CD4-positive, alpha-beta memory T cell (primary cell): ENCODE measurements around the gene ZHX3. TPM values are rescaled to one million over a fixed set of nuclear protein-coding genes. Genes with fewer than 3 reads are reported as not detected.
A peak's percentile ranks its signal among the peaks of the same experiment; 100 is the strongest.

Experiments used
- CTCF ChIA-PET: fragments of 350-600 bp; sonication (Branson Sonifier 250); formaldehyde crosslinking; loops from one replicate; lab custom pipeline; 2021; ENCODE audit warnings: inconsistent platforms; ENCODE audit not compliant: partially characterized antibody; lab: Charles Lee
- POLR2A ChIA-PET: fragments of 350-600 bp; sonication (Branson Sonifier 250); formaldehyde crosslinking; loops from one replicate; lab custom pipeline; 2021; ENCODE audit not compliant: partially characterized antibody; lab: Charles Lee
- DNase-seq, 5 donors: peaks; one replicate each; pipeline versions ENCODE4 v3.0.0 to v3.0.0-alpha.2; 2020 to 2022; ENCODE audit warnings: mixed read lengths in 1 of 5
- H3K27ac ChIP-seq: one replicate; pipeline ENCODE4 v1.7.0; 2013; ENCODE audit warnings: low read depth, low read length
- H3K27me3 ChIP-seq: 2 replicates; pipeline ENCODE4 v1.7.0; 2013; ENCODE audit warnings: mild to moderate bottlenecking, low read length, moderate library complexity; ENCODE audit not compliant: insufficient read depth
- H3K36me3 ChIP-seq: 2 replicates; pipeline ENCODE4 v1.7.0; 2013; ENCODE audit warnings: mild to moderate bottlenecking, low read length, moderate library complexity; ENCODE audit not compliant: insufficient read depth
- H3K4me1 ChIP-seq: 2 replicates; pipeline ENCODE4 v1.7.0; 2013; ENCODE audit warnings: mild to moderate bottlenecking, low read length, moderate library complexity; ENCODE audit not compliant: insufficient read depth
- H3K4me3 ChIP-seq, 2 donors: one replicate each; pipeline ENCODE4 v1.7.0; 2013; ENCODE audit warnings: low read length in 2 of 2, mild to moderate bottlenecking in 1 of 2
- H3K9me3 ChIP-seq, 2 donors: one replicate each; pipeline ENCODE4 v1.7.0; 2013; ENCODE audit warnings: low read length in 2 of 2, control low read depth in 1 of 2; ENCODE audit not compliant: control insufficient read depth in 1 of 2
- H3K27ac Mint-ChIP-seq, 7 donors: one replicate each; pipeline ENCODE4 v1.8.0; 2020 to 2021; ENCODE audit warnings: mixed read lengths in 7 of 7, mild to moderate bottlenecking in 6 of 7, inconsistent platforms in 3 of 7, moderate library complexity in 3 of 7
- H3K27me3 Mint-ChIP-seq, 2 donors: one replicate each; pipeline ENCODE4 v1.8.0; 2020 to 2021; ENCODE audit warnings: mixed read lengths in 2 of 2
- H3K36me3 Mint-ChIP-seq, 2 donors: one replicate each; pipeline ENCODE4 v1.8.0; 2020 to 2021; ENCODE audit warnings: mixed read lengths in 2 of 2, inconsistent platforms in 1 of 2, mild to moderate bottlenecking in 1 of 2
- H3K4me1 Mint-ChIP-seq, 4 donors: one replicate each; pipeline ENCODE4 v1.8.0; 2020 to 2021; ENCODE audit warnings: mixed read lengths in 4 of 4, mild to moderate bottlenecking in 1 of 4
- H3K4me3 Mint-ChIP-seq, 8 donors: one replicate each; pipeline ENCODE4 v1.8.0; 2020 to 2021; ENCODE audit warnings: mixed read lengths in 8 of 8, mild to moderate bottlenecking in 7 of 8, moderate library complexity in 6 of 8, inconsistent platforms in 3 of 8
- H3K9me3 Mint-ChIP-seq, 8 donors: one replicate each; pipeline ENCODE4 v1.8.0; 2020 to 2021; ENCODE audit warnings: mixed read lengths in 8 of 8, mild to moderate bottlenecking in 5 of 8, inconsistent platforms in 3 of 8, moderate library complexity in 1 of 8
- intact Hi-C: fragments of 100-400 bp; cut with micrococcal nuclease; formaldehyde crosslinking; loops from one replicate; pipeline ENCODE4 v1.15.1; 2023
- polyA plus RNA-seq, 2 donors: library from polyadenylated mRNA; unstranded; fragments of 300-500 nt; fragmentation: Illumina TruSeq; gene quantifications; one replicate each; pipeline ENCODE4 v1.2.3, GENCODE V29; 2021
- total RNA-seq, 2 experiments: library from RNA; stranded (reverse); gene quantifications; one replicate each; pipeline ENCODE4 v1.2.3, GENCODE V29; 2021

The ZHX3 gene
- total and polyA plus RNA-seq, 4 experiments from 2014 or later, result 2.4 to 6.3 (median 5.5) TPM

GRCh38 chr20:41224281-41224680 is 93.2 kb downstream of the ZHX3 start:
- no peaks in the 10 kb centered on the region for H3K9me3 Mint-ChIP-seq
- intact Hi-C loops, result no loop called here
- H3K4me1 ChIP-seq, result no peaks in the 10 kb centered on the region
- no peaks in the 10 kb centered on the region for H3K9me3 ChIP-seq
- no peak overlapping the region for H3K27ac ChIP-seq
- H3K4me1 Mint-ChIP-seq, result peaks cover 0 to 2% (median 0%) of the 10 kb centered on the region in 4 donors
- no peaks in the 10 kb centered on the region for H3K36me3 Mint-ChIP-seq
- H3K4me3 ChIP-seq, result no peak overlapping the region
- H3K27me3 Mint-ChIP-seq, result no peaks in the 10 kb centered on the region
- H3K4me3 Mint-ChIP-seq, result no peak overlapping the region
- no peaks in the 10 kb centered on the region for H3K27me3 ChIP-seq
- CTCF ChIA-PET, result interaction anchor here (0.9 to 5.1 kb wide), 7 partner anchors 9 to 255 kb away, joined by 3 to 42 read pairs (median 4); no protein-coding TSS in a partner anchor
- no peak for DNase-seq
- no peaks in the 10 kb centered on the region for H3K36me3 ChIP-seq
- POLR2A ChIA-PET, result interaction anchor here (1.1 to 1.6 kb wide), 2 partner anchors 66 to 87 kb away, joined by 3 read pairs; partner anchors contain the start of gene PLCG1
- H3K27ac Mint-ChIP-seq, result no peak overlapping the region

DNA sequence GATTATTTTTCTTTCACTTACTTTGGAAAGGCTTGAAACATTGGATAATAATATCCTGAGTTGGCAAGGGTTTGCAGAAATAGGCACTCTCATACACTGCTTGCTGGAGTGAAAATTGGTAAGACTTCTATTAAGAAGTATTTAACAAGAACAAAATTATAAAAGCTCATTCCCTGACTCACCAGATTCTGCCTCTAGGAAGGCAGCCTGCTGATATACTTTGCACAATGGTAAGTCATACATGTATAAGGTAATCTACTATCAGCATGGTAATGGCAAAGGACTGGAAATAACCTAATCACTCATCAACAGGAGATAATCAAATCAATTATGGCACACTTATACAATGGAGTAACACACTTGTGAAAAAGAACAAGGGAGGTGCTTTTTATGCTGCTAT is 94.4 kb downstream of the ZHX3 start:
- ChIA-PET POLR2A (interaction anchor here (0.6 kb wide), 1 partner anchor 238 kb away, joined by 3 read pairs; no protein-coding TSS in a partner anchor), CTCF (interaction anchor here (1.3 to 5.1 kb wide), 3 partner anchors 10 to 119 kb away, joined by 3 to 42 read pairs (median 20); no protein-coding TSS in a partner anchor)
- intact Hi-C loops, result no loop called here
- Histone ChIP-seq H3K27me3 (no peaks in the 10 kb centered on the region), H3K27ac (no peak overlapping the region), H3K36me3 (no peaks in the 10 kb centered on the region), H3K4me1 (no peaks in the 10 kb centered on the region), H3K9me3 (no peaks in the 10 kb centered on the region), H3K4me3 (no peak overlapping the region)
- Mint-ChIP-seq H3K27ac (no peak overlapping the region), H3K27me3 (no peaks in the 10 kb centered on the region), H3K36me3 (no peaks in the 10 kb centered on the region), H3K4me3 (no peak overlapping the region), H3K4me1 (no peaks in the 10 kb centered on the region), H3K9me3 (no peaks in the 10 kb centered on the region)
- DNase-seq, result no peak

DNA sequence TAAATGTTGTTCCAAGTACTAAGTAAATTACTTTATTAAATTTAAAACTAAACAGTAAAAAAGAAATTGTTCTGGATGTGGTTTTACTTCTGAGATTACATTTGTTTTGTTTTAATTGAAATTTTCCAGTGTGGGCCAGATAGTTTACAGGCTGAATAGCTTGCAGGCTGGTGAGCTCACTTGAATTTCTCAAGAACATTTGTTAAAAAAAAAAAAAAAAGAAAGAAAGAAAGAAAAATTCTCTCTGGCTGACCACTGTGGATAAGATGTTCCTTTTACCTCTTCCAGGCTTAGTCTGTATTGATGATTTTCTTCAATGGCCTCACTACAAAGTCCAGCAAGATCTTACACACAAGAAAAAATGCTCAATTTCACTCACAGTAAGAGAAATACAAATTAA is 94.8 kb downstream of the ZHX3 start:
- intact Hi-C loops, result no loop called here
- H3K27ac ChIP-seq, result no peak overlapping the region
- no peaks in the 10 kb centered on the region for H3K27me3 ChIP-seq
- H3K9me3 ChIP-seq, result no peaks in the 10 kb centered on the region
- Mint-ChIP-seq H3K4me3 (no peak overlapping the region), H3K27me3 (no peaks in the 10 kb centered on the region), H3K27ac (no peak overlapping the region), H3K4me1 (no peaks in the 10 kb centered on the region), H3K9me3 (no peaks in the 10 kb centered on the region), H3K36me3 (no peaks in the 10 kb centered on the region)
- DNase-seq, result no peak
- H3K4me3 ChIP-seq, result no peak overlapping the region
- ChIA-PET POLR2A (no interaction called here), CTCF (interaction anchor here (1.3 to 5.1 kb wide), 3 partner anchors 11 to 119 kb away, joined by 3 to 42 read pairs (median 20); no protein-coding TSS in a partner anchor)
- H3K36me3 ChIP-seq, result no peaks in the 10 kb centered on the region
- no peaks in the 10 kb centered on the region for H3K4me1 ChIP-seq

DNA sequence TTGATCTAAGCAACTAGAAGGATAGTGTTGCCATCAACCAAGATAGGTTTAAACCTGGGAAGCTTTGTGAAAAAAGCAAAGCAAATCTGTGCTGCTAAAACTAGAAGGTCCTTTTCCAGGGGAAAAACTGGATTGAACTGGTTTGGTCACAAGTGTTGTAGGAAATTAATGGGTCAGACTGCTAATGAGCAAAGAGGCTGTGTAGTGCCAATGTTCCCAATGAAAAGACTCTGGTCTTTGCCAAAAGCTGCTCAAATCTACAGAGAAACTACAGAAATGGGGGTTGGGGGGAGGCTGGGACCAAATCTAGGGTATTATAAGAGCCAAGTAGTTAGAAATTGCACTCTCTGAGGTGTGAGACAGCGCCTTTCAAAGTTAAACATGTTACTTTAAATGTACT is 95.2 kb downstream of the ZHX3 start:
- Mint-ChIP-seq H3K4me1 (no peaks in the 10 kb centered on the region), H3K4me3 (no peak overlapping the region), H3K27ac (no peak overlapping the region), H3K9me3 (no peaks in the 10 kb centered on the region), H3K36me3 (no peaks in the 10 kb centered on the region), H3K27me3 (no peaks in the 10 kb centered on the region)
- Histone ChIP-seq H3K4me1 (no peaks in the 10 kb centered on the region), H3K27ac (no peak overlapping the region), H3K36me3 (no peaks in the 10 kb centered on the region), H3K27me3 (no peaks in the 10 kb centered on the region), H3K9me3 (no peaks in the 10 kb centered on the region), H3K4me3 (no peak overlapping the region)
- intact Hi-C loops, result no loop called here
- DNase-seq, result no peak
- POLR2A ChIA-PET, result no interaction called here
- CTCF ChIA-PET, result interaction anchor here (0.6 to 1.3 kb wide), 2 partner anchors 33 to 119 kb away, joined by 3 read pairs; no protein-coding TSS in a partner anchor

- ChIA-PET CTCF (interaction anchor here (0.6 kb wide), 1 partner anchor 32 kb away, joined by 3 read pairs; no protein-coding TSS in a partner anchor), POLR2A (no interaction called here)
- no peak for DNase-seq
- no peak overlapping the region for H3K4me3 ChIP-seq
- H3K4me3 Mint-ChIP-seq, result no peak overlapping the region
- H3K27me3 Mint-ChIP-seq, result no peaks in the 10 kb centered on the region
- no peaks in the 10 kb centered on the region for H3K27me3 ChIP-seq
- H3K9me3 Mint-ChIP-seq, result no peaks in the 10 kb centered on the region
- H3K36me3 Mint-ChIP-seq, result no peaks in the 10 kb centered on the region
- no peaks in the 10 kb centered on the region for H3K36me3 ChIP-seq
- H3K4me1 Mint-ChIP-seq, result no peaks in the 10 kb centered on the region
- H3K4me1 ChIP-seq, result no peaks in the 10 kb centered on the region
- H3K9me3 ChIP-seq, result no peaks in the 10 kb centered on the region
- intact Hi-C loops, result no loop called here
- no peak overlapping the region for H3K27ac ChIP-seq
- H3K27ac Mint-ChIP-seq, result peak overlapping the region in 1 of 7 donors; percentile 60
These were observed 95.8 kb downstream of the ZHX3 start for GRCh38 chr20:41221614-41222218.

- intact Hi-C loops, result no loop called here
- no peaks in the 10 kb centered on the region for H3K27me3 Mint-ChIP-seq
These were observed 97.7 kb downstream of the ZHX3 start for GRCh38 chr20:41219824-41220223.

DNA sequence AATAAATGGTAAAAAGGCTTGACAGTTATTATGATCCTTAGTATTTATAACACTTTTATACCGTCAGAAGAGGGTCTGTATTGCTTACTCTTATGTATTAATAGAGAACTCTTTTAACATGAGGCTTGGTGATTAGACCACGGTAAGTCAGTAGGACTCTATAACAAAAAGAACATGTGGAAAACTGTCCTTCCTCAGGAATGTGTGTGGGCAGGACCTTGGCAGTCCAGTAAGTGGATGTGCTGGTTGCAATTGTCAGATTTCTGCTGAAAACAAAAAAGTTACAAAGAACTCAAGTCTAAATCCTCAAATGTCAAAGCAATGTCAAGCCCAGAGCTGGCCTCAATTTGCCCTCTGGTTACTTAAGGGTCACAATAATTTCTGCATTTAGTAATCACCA is 99.1 kb downstream of the ZHX3 start:
- Histone ChIP-seq H3K4me3 (no peak overlapping the region), H3K27ac (no peak overlapping the region), H3K4me1 (no peaks in the 10 kb centered on the region), H3K27me3 (no peaks in the 10 kb centered on the region), H3K36me3 (no peaks in the 10 kb centered on the region), H3K9me3 (no peaks in the 10 kb centered on the region)
- no peaks in the 10 kb centered on the region for H3K4me1 Mint-ChIP-seq
- intact Hi-C loops, result no loop called here
- H3K4me3 Mint-ChIP-seq, result no peak overlapping the region
- H3K27me3 Mint-ChIP-seq, result no peaks in the 10 kb centered on the region
- no peak for DNase-seq
- H3K9me3 Mint-ChIP-seq, result no peaks in the 10 kb centered on the region
- H3K36me3 Mint-ChIP-seq, result no peaks in the 10 kb centered on the region
- POLR2A ChIA-PET, result no interaction called here
- CTCF ChIA-PET, result interaction anchor here (1.8 to 3.5 kb wide), 3 partner anchors 14 to 83 kb away, joined by 4 to 15 read pairs (median 8); no protein-coding TSS in a partner anchor
- no peak overlapping the region for H3K27ac Mint-ChIP-seq

More at GRCh38 chr20:41219824-41220223, 97.7 kb downstream of the ZHX3 start:
- Histone ChIP-seq H3K36me3 (no peaks in the 10 kb centered on the region), H3K27me3 (no peaks in the 10 kb centered on the region), H3K4me3 (no peak overlapping the region), H3K9me3 (no peaks in the 10 kb centered on the region), H3K4me1 (no peaks in the 10 kb centered on the region), H3K27ac (no peak overlapping the region)
- no peak for DNase-seq
- no peak overlapping the region for H3K27ac Mint-ChIP-seq
- H3K36me3 Mint-ChIP-seq, result no peaks in the 10 kb centered on the region
- H3K9me3 Mint-ChIP-seq, result no peaks in the 10 kb centered on the region
- ChIA-PET POLR2A (interaction anchor here (0.9 kb wide), 1 partner anchor 78 kb away, joined by 3 read pairs; no protein-coding TSS in a partner anchor), CTCF (interaction anchor here (0.6 to 3.5 kb wide), 3 partner anchors 13 to 131 kb away, joined by 3 to 15 read pairs (median 3); no protein-coding TSS in a partner anchor)
- H3K4me3 Mint-ChIP-seq, result no peak overlapping the region
- no peaks in the 10 kb centered on the region for H3K4me1 Mint-ChIP-seq
